H9 (cell line): ENCODE measurements around the gene ZC3H6. TPM values are rescaled to one million over a fixed set of nuclear protein-coding genes. Genes with fewer than 3 reads are reported as not detected.
A peak's percentile ranks its signal among the peaks of the same experiment; 100 is the strongest.

ENCODE experiments used
- DNase-seq: peaks from one replicate; pipeline ENCODE4 v3.0.0-alpha.2; 2017
- H2AFZ ChIP-seq: one replicate; pipeline ENCODE4 v1.6.1; 2013; ENCODE audit warnings: mild to moderate bottlenecking, low read length, control low read depth, moderate library complexity
- H2AK5ac ChIP-seq: 2 replicates; pipeline ENCODE4 v1.6.1; 2013; ENCODE audit warnings: low read length, control low read depth, mixed read lengths; ENCODE audit not compliant: insufficient read length
- H2BK120ac ChIP-seq: one replicate; pipeline ENCODE4 v1.6.1; 2013; ENCODE audit warnings: low read depth, mild to moderate bottlenecking, low read length, control low read depth, inconsistent platforms; ENCODE audit not compliant: poor library complexity, severe bottlenecking
- H2BK12ac ChIP-seq: 2 replicates; pipeline ENCODE4 v1.6.1; 2013; ENCODE audit warnings: low read length, control low read depth, mixed read lengths, low read depth; ENCODE audit not compliant: insufficient read length
- H2BK15ac ChIP-seq: 2 replicates; pipeline ENCODE4 v1.6.1; 2013; ENCODE audit warnings: low read depth, low read length, control low read depth
- H2BK20ac ChIP-seq: one replicate; pipeline ENCODE4 v1.6.1; 2013; ENCODE audit warnings: low read depth, mild to moderate bottlenecking, low read length, control low read depth, inconsistent platforms; ENCODE audit not compliant: poor library complexity, severe bottlenecking
- H2BK5ac ChIP-seq: 2 replicates; pipeline ENCODE4 v1.6.1; 2013; ENCODE audit warnings: low read length, control low read depth, mixed read lengths; ENCODE audit not compliant: insufficient read length
- H3K14ac ChIP-seq: 2 replicates; pipeline ENCODE4 v1.6.1; 2013; ENCODE audit warnings: low read length, control low read depth; ENCODE audit not compliant: insufficient read depth
- H3K18ac ChIP-seq: 2 replicates; pipeline ENCODE4 v1.6.1; 2013; ENCODE audit warnings: low read depth, mild to moderate bottlenecking, mixed read lengths, low read length, control low read depth; ENCODE audit not compliant: insufficient read length
- H3K23ac ChIP-seq: 2 replicates; pipeline ENCODE4 v1.6.1; 2013; ENCODE audit warnings: low read length, control low read depth, mixed read lengths, low read depth; ENCODE audit not compliant: insufficient read length
- H3K23me2 ChIP-seq: 2 replicates; pipeline ENCODE4 v1.6.1; 2013; ENCODE audit warnings: low read depth, mild to moderate bottlenecking, mixed read lengths, low read length, control low read depth; ENCODE audit not compliant: insufficient read length, poor library complexity, severe bottlenecking
- H3K27ac ChIP-seq: 2 replicates; pipeline ENCODE4 v1.5.1; 2013; ENCODE audit warnings: low read length, control low read depth, mixed read lengths, low read depth; ENCODE audit not compliant: insufficient read length
- H3K27me3 ChIP-seq: 2 replicates; pipeline ENCODE4 v1.6.1; 2013; ENCODE audit warnings: low read length, control low read depth, inconsistent platforms; ENCODE audit not compliant: insufficient read depth
- H3K4ac ChIP-seq: 2 replicates; pipeline ENCODE4 v1.6.1; 2013; ENCODE audit warnings: low read depth, mild to moderate bottlenecking, control low read depth, inconsistent platforms, low read length, moderate library complexity
- H3K4me1 ChIP-seq: 2 replicates; pipeline ENCODE4 v1.6.1; 2013; ENCODE audit warnings: low read length, control low read depth, inconsistent platforms; ENCODE audit not compliant: insufficient read depth
- H3K4me2 ChIP-seq: 2 replicates; pipeline ENCODE4 v1.6.1; 2013; ENCODE audit warnings: low read length, control low read depth, mixed read lengths; ENCODE audit not compliant: insufficient read length, insufficient read depth
- H3K56ac ChIP-seq: 2 replicates; pipeline ENCODE4 v1.6.1; 2013; ENCODE audit warnings: low read depth, mild to moderate bottlenecking, mixed read lengths, low read length, control low read depth; ENCODE audit not compliant: insufficient read length
- H3K79me1 ChIP-seq: 2 replicates; pipeline ENCODE4 v1.6.1; 2013; ENCODE audit warnings: low read depth, mild to moderate bottlenecking, moderate library complexity, low read length, control low read depth, inconsistent platforms; ENCODE audit not compliant: insufficient read depth, poor library complexity, severe bottlenecking
- H3K79me2 ChIP-seq: 2 replicates; pipeline ENCODE4 v1.6.1; 2013; ENCODE audit warnings: low read length, control low read depth, inconsistent platforms; ENCODE audit not compliant: insufficient read depth
- H3K9ac ChIP-seq: 2 replicates; pipeline ENCODE4 v1.6.1; 2013; ENCODE audit warnings: low read length, control low read depth, mixed read lengths; ENCODE audit not compliant: insufficient read length; ENCODE audit errors: extremely low read depth
- H3K9me3 ChIP-seq: one replicate; pipeline ENCODE4 v1.6.1; 2013; ENCODE audit warnings: low read depth, low read length, inconsistent platforms; ENCODE audit not compliant: control insufficient read depth
- H3T11ph ChIP-seq: one replicate; pipeline ENCODE4 v1.6.1; 2013; ENCODE audit warnings: mild to moderate bottlenecking, low read length, control low read depth, inconsistent platforms
- H4K20me1 ChIP-seq: one replicate; pipeline ENCODE4 v1.6.1; 2013; ENCODE audit not compliant: control insufficient read depth, insufficient read length, insufficient read depth
- H4K5ac ChIP-seq: 2 replicates; pipeline ENCODE4 v1.6.1; 2013; ENCODE audit warnings: low read depth, mild to moderate bottlenecking, mixed read lengths, low read length, control low read depth; ENCODE audit not compliant: insufficient read length
- H4K8ac ChIP-seq: replicated peaks from 2 replicates; pipeline ENCODE4 v1.6.1; 2013; ENCODE audit warnings: low read length, control low read depth, mixed read lengths, low read depth; ENCODE audit not compliant: insufficient read length
- H4K91ac ChIP-seq: 2 replicates; pipeline ENCODE4 v1.6.1; 2013; ENCODE audit warnings: low read depth, mild to moderate bottlenecking, moderate library complexity, mixed read lengths, low read length, control low read depth; ENCODE audit not compliant: insufficient read length
- H3K27ac Mint-ChIP-seq, 3 experiments: 2 replicates in 2 of 3; 3 replicates in 1 of 3; pipeline ENCODE4 v1.8.0; 2020 to 2021; ENCODE audit warnings: mixed read lengths in 3 of 3, mild to moderate bottlenecking in 1 of 3, moderate library complexity in 1 of 3
- H3K27me3 Mint-ChIP-seq: 2 replicates; pipeline ENCODE4 v1.8.0; 2021; ENCODE audit warnings: low read depth, mild to moderate bottlenecking, moderate library complexity, mixed read lengths
- H3K36me3 Mint-ChIP-seq, 3 experiments: 2 replicates in 2 of 3; 3 replicates in 1 of 3; pipeline ENCODE4 v1.8.0; 2020 to 2021; ENCODE audit warnings: low read depth in 3 of 3, mixed read lengths in 3 of 3; ENCODE audit not compliant: insufficient read depth in 1 of 3
- H3K4me1 Mint-ChIP-seq, 2 experiments: 2 replicates each; pipeline ENCODE4 v1.8.0; 2020; ENCODE audit warnings: mixed read lengths in 2 of 2
- H3K4me3 Mint-ChIP-seq, 2 experiments: 2 replicates in 1 of 2; 3 replicates in 1 of 2; pipeline ENCODE4 v1.8.0; 2020 to 2021; ENCODE audit warnings: mild to moderate bottlenecking in 2 of 2, mixed read lengths in 2 of 2, moderate library complexity in 1 of 2
- H3K9me3 Mint-ChIP-seq, 2 experiments: 2 replicates in 1 of 2; 3 replicates in 1 of 2; pipeline ENCODE4 v1.8.0; 2020; ENCODE audit warnings: mild to moderate bottlenecking in 2 of 2, mixed read lengths in 2 of 2, moderate library complexity in 1 of 2
- CTCF ChIP-seq: fragments of 200-600 bp; sonication (generic); conservative IDR thresholded peaks from 3 replicates; pipeline ENCODE4 v1.8.0; 2021; ENCODE audit warnings: antibody characterized with exemption, mild to moderate bottlenecking
- WGBS: extraction: QIAGEN DNeasy Blood & Tissue Kit; methylation state at CpG from one replicate; pipeline ENCODE4 v1.1.7; 2013; ENCODE audit warnings: missing lambda C conversion rate, low lambda C conversion rate, mixed read lengths; ENCODE audit not compliant: insufficient read length; ENCODE audit errors: extremely low coverage; 5-methylcytosine and 5-hydroxymethylcytosine counted together
- total RNA-seq: library from RNA; stranded (reverse); gene quantifications from 2 replicates; pipeline ENCODE4 v1.2.1, GENCODE V29; 2021

Gene ZC3H6
- total RNA-seq, 1 experiment from 2014 or later = 3.5 TPM

- Histone ChIP-seq H4K5ac (no peak overlapping the region), H3K4me2 (no peak overlapping the region), H2AFZ (no peak overlapping the region), H2BK12ac (no peak overlapping the region), H3K79me1 (no peaks in the 10 kb centered on the region), H2BK120ac (no peak overlapping the region), H4K8ac (no peak overlapping the region), H3K27me3 (no peaks in the 10 kb centered on the region), H3K79me2 (no peaks in the 10 kb centered on the region), H3K14ac (no peak overlapping the region), H3K56ac (no peak overlapping the region), H2BK5ac (no peak overlapping the region), H3K9me3 (no peaks in the 10 kb centered on the region), H3K18ac (no peak overlapping the region), H3K27ac (no peak overlapping the region), H2BK20ac (no peak overlapping the region), H3K23ac (no peak overlapping the region), H2BK15ac (no peak overlapping the region), H3K9ac (no peak overlapping the region), H3T11ph (no peak overlapping the region), H3K4me1 (no peaks in the 10 kb centered on the region), H3K23me2 (peaks cover 3% of the 10 kb centered on the region), H3K4ac (no peak overlapping the region), H4K20me1 (no peaks in the 10 kb centered on the region), H4K91ac (no peak overlapping the region), H2AK5ac (no peak overlapping the region)
- Mint-ChIP-seq H3K27ac (no peak overlapping the region), H3K36me3 (peaks cover 0 to 2% (median 0%) of the 10 kb centered on the region in 3 experiments; a peak in 3 of 7 replicates), H3K4me1 (peaks cover 6 to 9% of the 10 kb centered on the region in 2 experiments), H3K4me3 (peak overlapping the region; percentile 7 to 80; a peak in 3 of 5 replicates), H3K27me3 (no peaks in the 10 kb centered on the region), H3K9me3 (no peaks in the 10 kb centered on the region)
- no peak for TF ChIP-seq CTCF
- no CpG with 5 or more reads among the region's 5 CpGs for WGBS
- DNase-seq = no peak
Measured at GRCh38 chr2:112253261-112253815, 22.1 kb upstream of the ZC3H6 start.
